HG02588 (cell line): Measurements from ENCODE around the gene SULT1B1.

Source experiments
- ATAC-seq: cut with Tn5 transposase; IDR thresholded peaks from one replicate; pipeline ENCODE4 v1.9.1; 2021; ENCODE audit warnings: mild to moderate bottlenecking, moderate library complexity; ENCODE audit not compliant: unreplicated experiment

The SULT1B1 gene

GRCh38 chr4:69750346-69750745, 10.1 kb downstream of the SULT1B1 start:
- no peak for ATAC-seq

DNA sequence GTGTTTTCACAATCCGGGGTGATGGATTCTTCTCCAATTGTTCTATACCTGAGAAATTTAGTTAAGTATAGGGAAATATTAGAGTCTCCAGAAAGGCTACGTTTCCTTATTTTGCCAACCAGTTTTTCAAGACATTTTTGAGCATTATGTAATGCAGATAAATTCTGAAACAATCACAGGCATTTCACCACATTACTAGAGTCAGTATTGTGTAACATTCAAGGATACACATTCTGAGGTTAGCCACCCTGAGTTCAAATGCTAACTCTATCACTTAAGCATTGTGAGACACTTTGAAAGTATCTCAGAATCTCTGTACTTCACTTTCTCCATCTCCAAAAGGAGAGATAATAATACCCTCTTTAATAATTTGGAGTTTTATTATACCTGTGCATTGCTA, 10.6 kb downstream of the SULT1B1 start:
- no peak for ATAC-seq

GRCh38 chr4:69748173-69748572, 12.2 kb downstream of the SULT1B1 start:
- no peak for ATAC-seq

DNA sequence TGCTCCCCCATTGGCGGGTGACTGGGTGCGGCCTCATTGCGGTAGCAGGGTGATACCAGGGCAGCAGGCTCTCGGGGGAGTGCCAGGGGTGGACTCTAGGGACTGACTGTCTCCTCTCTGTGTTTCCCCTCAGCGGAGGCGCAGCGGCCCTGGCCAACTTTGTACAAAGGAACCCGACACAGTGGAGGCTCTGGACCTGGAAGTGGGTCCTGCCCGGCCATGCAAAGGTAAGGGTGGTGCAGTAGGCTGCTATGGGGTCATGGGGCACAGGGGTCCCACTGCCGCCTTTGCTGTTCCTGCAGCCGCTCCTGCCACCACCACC, 16.3 kb downstream of the SULT1B1 start:
- ATAC-seq, result no peak

DNA sequence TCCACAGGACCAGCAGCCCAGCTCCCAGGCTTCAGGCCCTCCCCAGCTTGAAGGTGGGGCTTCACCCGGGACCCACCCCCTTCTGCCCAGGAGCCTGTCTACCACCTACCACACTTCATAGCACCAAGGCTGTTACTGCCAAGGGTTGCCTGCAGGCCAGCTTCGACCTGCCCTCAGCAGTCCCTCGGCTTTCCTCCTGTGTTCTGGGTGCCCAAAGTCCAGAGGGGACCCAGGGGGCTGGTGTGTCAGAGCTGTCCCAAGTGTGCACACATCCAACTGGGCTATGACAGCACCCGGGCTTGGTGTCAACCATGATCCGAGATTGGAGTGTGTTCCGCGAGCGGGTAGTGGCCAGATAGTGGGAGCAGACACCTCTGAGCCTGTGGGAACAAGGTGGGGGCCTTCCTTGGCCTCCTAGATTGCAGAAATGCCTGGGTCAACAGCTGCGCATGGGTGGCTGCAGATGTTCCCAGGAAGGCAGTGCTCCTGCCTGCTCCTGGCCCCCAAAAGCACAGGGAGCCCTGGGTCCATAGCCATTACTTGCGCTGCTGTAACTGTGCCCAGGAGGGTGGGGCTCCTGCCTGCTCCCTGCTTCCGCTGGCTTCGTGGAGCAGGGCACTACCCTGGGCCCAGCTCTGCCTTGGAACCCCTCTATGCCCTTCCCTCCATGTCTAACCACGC, 16.8 kb downstream of the SULT1B1 start:
- ATAC-seq, result no peak

- ATAC-seq, result no peak
Observed at GRCh38 chr4:69742596-69742995, 17.8 kb downstream of the SULT1B1 start.

GRCh38 chr4:69738872-69739271, 21.5 kb downstream of the SULT1B1 start:
- ATAC-seq, result no peak

DNA sequence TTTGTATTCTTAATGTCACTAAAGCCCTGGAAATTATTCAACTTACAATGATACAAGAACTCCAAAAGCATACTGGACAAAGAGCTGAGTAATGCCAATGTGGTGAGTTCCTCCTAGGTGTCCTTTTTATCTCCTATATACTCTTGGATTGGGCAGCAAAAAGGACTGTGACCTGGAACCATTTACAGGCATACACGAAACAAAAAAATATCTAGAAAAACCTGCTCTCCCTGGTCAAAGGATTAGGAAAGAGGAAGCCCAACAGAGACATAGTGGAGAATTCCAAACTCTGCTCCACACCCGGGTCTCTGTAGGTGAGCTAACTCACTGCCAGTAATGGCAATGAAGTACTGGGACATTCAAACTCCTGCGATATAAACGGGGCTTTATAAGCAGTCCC, 25.3 kb downstream of the SULT1B1 start:
- no peak for ATAC-seq

GRCh38 chr4:69731847-69732246, 28.6 kb downstream of the SULT1B1 start:
- ATAC-seq, result no peak

GRCh38 chr4:69731241-69731640, 29.2 kb downstream of the SULT1B1 start:
- ATAC-seq, result no peak

DNA sequence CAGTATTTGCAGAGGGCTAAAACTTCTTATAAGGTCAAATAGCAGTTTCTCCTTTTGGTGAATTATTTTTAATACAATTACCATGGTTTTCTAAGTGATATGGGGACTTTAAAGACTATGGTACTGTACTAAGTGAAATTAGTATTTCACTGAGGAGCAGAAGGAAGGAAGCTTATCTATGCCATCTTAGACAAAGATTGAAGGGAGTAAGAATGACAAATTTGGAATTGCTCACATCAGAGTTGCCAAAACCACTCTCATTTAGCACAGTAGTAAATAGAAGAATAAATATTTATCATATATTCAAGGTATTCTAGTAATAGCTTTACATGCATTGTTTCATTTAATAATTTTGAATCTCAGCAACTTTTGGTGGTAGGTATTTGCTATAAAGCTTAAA, 30.4 kb downstream of the SULT1B1 start:
- no peak for ATAC-seq

DNA sequence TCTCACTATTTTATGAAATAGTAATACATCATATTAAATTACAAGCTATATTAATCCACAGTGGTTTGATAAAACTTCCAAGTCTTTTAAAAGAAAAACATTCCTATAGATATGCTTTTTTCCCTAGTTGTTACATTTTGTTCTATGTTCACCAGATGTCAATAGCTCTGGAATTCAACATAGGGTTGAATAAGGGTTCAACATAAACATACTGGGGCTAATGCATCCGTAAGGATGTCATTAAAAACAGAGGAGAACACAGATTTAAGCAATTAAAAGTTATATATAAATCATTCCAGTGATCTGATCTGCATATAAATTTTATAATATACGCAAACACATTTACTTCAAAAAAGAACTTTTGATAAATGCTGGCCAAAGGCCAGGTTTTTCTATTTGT, 32.5 kb downstream of the SULT1B1 start:
- ATAC-seq, result no peak

DNA sequence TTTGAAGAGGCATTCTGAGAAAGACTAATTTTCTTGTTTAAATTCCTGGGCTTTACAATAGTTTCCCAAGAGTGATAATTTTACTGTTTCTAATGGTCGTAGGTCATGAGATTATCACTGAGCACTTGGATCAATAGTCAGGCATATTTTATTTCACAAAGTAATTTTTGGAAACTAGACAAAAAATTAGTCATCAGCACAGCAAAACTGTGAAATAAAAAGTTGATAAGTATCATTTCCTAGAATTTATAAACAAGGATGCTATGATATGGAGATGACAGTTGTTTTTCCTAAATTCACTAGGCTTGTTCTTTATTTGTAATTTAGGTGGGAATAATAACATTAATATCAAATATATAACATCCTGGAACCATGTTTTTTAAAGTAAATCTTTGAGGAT, 33.0 kb downstream of the SULT1B1 start:
- no peak for ATAC-seq

- no peak for ATAC-seq
Observed at GRCh38 chr4:69726971-69727370, 33.4 kb downstream of the SULT1B1 start.

GRCh38 chr4:69718396-69719271, 41.8 kb downstream of the SULT1B1 start:
- no peak for ATAC-seq

DNA sequence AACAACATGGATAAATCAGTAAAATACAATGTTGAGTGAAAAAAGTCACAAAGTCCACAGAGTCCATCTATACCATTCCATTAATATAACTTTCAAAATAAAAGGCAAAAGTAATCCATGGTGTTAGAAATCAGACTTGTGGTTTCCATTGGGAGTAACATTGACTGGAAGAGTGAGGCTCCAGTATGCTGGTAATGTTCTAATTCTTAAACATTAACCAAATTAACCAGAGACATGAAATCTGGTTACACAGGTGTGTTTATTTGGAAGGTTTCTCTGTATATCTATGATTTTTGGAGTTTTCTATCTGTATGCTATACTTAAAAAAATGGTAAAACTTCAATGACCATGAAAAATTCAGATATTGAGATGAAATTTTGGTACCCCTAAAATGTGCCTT, 42.6 kb downstream of the SULT1B1 start:
- ATAC-seq, result no peak

DNA sequence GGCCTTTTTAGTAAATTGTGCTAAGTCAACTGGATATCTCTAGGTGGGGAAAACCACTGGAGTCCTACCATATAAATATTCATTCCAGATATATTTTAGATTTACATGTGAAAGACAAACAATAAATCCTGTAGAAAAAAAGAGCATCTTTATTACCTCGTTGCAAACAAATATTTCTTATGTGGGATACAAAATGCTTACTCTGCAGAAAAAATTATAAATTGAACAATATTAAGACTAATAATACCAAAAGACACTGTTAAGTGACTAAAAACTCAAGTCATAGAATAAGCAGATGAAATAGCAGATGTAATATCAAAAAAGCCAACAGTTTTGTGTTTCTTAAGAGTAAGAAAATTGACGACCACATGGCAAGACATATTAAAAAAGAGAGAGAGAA, 43.8 kb downstream of the SULT1B1 start:
- ATAC-seq, result no peak

DNA sequence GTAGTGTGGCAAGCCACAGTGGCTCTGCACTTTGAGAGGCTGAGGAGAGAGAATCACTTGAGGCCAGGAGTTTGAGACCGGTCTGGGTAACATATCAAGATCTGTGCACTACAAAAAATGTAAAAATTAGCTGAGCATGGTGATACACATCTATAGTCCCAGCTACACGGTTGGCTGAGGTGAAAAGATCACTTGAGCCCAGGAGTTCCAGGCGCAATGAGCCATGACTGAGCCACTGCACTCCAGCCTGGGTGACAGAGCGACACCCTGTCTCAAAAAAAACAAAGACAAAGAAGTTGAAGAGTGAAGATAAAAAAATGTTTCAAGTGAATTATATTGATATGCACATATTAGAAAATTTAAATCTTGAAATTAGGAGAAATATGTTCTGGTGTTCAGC, 46.3 kb downstream of the SULT1B1 start:
- no peak for ATAC-seq

GRCh38 chr4:69713593-69713992, 46.8 kb downstream of the SULT1B1 start:
- no peak for ATAC-seq

DNA sequence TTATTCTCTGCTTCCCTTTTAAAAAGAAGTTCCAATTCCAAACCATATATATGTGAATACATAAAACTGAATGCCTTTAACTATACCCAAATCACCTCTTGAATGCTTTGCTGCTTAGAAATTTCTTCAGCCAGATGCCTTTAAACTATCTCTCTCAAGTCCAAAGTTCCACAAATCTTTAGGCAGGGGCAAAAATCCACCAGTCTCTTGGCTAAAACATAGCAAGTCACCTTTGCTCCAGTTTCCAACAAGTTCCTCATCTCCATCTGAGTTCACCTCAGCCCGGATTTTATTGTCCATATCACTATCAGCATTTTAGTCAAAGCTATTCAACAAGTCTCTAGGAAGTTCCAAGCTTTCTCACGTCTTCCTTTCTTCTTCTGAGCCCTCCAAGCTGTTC, 49.8 kb downstream of the SULT1B1 start:
- no peak for ATAC-seq

- no peak for ATAC-seq
Observed at GRCh38 chr4:69708211-69708610, 52.2 kb downstream of the SULT1B1 start.

- no peak for ATAC-seq
Observed at GRCh38 chr4:69707807-69708206, 52.6 kb downstream of the SULT1B1 start.

DNA sequence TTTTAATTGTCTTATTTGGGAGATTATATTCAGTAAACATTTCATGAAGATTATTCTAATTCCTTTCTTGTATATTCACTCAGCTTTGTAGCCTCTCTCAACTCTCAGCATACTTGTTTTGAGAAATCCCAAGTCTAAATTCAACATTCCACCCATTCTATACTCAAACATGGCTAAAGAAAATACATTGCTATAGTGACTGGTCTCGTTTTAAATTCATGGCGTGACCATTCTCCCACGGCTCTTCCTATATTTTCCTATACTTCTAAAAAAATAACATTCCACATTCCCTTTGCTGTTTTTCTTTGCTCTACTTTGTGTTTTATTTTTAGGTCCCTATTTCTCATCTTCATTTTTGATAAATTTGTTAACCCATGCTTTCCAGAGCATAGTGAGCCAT, 58.2 kb downstream of the SULT1B1 start:
- ATAC-seq, result no peak
